GM18511 (cell line): ENCODE data around the gene CIZ1.
"Not testable (repeated sequence)": the region's sequence is repeated elsewhere in the genome, so short reads cannot be mapped to it uniquely, and the experiment has no call there.

Experiments used
- ATAC-seq: cut with Tn5 transposase; IDR thresholded peaks from one replicate; pipeline ENCODE4 v1.9.1; 2021; ENCODE audit warnings: mild to moderate bottlenecking, moderate library complexity; ENCODE audit not compliant: unreplicated experiment

CIZ1 gene

GRCh38 chr9:128192601-128193371 lies 1.4 kb upstream of the CIZ1 start:
- no peak for ATAC-seq

DNA sequence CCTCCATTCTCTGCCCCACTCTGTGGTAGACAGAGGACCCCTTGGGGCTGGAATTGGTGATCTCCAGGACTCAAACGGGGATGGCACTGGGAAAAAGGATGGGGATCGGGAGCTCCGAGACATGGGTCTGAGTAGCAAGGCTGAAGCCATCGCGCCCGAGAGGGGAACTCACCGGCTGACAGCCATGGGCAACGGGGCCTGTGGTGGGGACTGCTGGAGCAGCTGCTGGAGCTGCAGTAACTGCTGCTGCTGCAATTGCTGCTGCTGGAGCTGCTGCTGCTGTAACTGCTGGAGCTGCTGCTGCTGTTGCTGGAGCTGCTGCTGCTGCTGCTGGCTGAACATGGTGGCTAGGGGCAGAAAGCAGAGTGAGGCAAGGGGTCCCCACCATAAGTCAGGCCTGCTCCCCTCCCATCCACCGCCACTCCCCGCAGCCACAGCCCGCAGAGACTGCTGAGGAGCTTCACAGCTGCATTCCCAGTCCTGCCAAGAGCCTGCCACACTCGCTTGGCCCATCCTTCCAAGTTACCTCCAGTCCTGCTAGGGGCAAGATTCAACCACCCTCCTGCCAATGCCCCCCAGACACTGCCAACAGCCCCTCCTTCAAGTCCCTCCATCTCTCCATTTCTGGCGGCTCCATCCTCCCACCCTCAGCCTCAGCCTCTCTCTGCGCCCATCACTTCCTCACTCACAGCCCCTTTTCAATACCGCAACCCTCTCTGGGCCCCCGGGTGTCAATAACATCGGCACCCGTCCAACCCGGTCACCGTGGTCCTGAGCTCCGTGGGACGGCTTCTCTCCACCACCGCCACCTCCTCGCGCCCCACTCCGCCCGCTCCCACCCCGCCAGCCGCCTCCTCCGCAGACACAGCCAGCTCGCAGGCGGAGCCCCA lies 611 bp downstream of the CIZ1 start:
- peak; percentile 9 for ATAC-seq

DNA sequence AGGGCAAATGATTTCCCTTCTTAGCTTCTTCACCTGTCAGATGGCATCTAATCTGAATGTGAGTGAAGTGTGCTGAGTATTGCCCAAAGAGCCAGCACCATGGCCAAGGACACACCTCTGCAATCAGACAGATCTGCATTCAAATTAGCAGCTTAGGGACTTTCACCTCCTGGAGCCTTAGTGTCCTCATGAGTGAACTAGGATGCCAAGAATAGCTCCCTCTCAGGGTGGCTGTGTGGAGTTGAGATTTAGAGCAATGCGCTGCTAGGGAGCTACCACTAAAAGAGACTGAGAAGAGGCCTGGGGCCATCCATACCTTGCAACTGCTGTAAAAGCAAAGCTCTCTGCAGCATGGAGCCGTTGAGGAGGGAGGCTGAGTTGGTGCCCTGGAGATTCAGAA lies 1.4 kb downstream of the CIZ1 start:
- no peak for ATAC-seq

GRCh38 chr9:128188209-128188608 lies 3.2 kb downstream of the CIZ1 start:
- ATAC-seq: no peak

- ATAC-seq: no peak
These were observed 4.0 kb downstream of the CIZ1 start for GRCh38 chr9:128187361-128187760.

DNA sequence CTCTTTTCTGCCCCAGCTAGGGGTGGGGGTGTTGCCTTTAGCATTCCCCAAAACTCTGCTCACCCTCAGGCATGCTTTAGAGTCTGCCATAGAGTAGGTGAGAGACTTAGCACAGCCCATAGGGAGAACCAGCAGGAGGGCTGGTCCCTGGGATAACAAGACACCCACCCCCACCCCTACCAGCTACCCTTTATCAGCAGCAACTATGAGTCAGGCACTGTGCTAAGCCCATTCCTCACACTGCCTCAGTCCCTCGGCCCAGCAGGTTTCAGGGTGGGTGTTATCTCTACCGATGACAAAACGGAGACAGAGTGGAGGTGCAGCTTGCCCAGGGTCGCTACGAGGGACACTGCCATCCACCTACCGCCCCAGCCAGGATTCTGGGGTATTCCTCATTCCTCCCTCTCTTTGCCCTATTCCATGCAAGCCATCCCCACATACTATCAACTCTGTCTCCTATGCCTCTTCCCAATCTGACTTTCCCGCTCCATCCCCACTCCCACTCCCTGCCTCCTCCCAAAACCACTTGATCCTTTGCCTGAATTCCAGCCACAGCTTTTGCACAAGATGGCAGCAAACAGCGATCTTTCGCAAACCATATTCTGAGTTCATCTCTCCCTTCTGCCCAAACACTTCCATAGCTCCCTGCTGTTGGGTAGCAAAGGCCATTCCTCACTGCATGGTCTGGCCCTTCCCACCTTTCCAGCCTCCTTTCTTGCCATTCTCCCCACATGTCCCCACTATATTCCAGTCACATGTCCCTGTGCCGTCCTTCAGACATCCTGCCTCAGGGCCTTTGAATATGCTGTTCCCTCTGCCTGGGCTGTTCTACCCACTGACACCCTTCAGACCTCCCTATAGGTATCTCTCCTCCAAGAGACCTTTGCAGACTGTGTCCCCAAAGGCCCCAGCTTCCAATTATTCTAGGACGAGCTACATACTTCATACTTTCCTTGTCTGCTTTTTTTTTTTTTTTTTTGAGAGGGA lies 5.1 kb downstream of the CIZ1 start:
- no peak for ATAC-seq

GRCh38 chr9:128182893-128183588 lies 8.3 kb downstream of the CIZ1 start:
- ATAC-seq: no peak

DNA sequence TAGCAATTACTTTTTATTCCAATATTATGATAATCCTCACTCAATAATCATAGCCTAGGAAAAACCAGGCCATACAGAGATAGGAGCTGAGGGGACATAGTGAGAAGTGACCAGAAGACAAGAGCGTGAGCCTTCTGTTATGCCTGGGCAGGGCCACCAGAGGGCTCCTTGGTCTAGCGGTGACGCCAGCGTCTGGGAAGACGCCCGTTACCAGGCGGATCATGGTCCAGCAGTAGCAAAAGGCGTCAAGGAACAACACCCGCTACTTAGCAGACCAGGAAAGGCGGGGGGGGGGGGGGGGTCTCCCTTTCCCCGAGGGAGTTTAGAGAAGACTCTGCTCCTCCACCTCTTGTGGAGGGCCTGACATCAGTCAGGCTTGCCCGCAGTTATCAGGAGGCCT lies 9.9 kb downstream of the CIZ1 start:
- not testable (repeated sequence) for ATAC-seq

- ATAC-seq: no peak
These were observed 10.9 kb downstream of the CIZ1 start for GRCh38 chr9:128180447-128180846.

DNA sequence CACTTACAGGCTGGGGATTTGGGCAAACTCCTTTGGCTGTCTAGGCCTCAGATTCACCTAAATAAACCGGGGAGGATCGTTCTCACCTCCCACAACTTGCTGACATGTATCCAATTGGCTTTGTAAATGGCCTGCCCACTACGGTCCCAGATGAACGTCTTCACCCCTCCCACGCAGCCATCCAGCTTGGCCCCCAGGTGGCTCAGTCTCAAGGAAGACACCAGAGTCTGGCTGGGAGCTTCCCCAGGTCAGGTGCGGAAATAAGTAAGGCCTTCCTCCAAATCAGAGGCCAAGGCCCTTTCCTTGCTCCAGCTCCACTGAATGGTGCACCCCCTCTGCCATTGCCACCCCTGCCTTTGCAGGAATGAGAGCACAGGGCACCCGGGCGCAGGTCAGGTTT lies 11.4 kb downstream of the CIZ1 start:
- no peak for ATAC-seq

- no peak for ATAC-seq
These were observed 12.5 kb downstream of the CIZ1 start for GRCh38 chr9:128178806-128179431.

- no peak for ATAC-seq
These were observed 15.6 kb downstream of the CIZ1 start for GRCh38 chr9:128175726-128176125.

DNA sequence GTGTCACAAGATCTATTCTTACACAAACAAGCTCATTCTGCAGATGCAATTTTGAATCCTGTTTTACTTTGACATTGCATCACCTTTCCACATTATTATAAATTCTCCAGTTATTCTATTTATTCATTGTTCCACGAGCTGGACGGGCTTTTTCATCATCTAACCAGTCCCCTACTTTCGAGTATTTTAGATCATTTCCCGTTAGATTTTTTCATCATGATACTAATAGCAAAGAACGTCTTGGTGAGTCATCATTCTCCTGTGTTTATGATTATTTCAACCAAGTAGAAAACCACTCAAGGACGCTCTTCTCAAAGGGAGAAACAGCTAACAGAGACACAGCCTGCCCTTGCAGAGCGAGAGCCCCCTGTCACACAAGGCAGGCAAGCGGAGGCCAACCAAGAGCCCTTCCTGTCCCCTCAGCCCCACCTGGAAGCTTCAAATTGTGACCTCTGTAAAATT lies 16.2 kb downstream of the CIZ1 start:
- no peak for ATAC-seq

DNA sequence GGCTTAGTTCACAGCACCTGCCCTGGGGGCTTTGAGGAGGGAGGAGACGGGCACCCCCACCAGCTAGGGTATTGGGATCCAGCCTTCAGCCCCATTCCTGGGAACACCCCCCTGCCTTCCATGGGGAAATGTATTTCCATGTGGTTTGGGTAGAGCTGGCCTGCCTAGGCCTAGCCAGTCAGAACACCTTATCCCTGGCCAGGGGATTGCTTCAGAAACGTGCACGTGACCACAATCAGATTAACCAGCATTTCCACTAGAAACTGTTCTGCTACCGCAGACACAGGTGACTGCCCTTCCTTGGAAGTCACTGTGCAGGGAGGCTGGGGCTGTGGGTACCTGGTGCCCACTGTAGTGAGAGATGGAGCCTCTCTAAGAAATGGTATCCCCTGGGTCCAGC lies 17.3 kb downstream of the CIZ1 start:
- ATAC-seq: no peak

DNA sequence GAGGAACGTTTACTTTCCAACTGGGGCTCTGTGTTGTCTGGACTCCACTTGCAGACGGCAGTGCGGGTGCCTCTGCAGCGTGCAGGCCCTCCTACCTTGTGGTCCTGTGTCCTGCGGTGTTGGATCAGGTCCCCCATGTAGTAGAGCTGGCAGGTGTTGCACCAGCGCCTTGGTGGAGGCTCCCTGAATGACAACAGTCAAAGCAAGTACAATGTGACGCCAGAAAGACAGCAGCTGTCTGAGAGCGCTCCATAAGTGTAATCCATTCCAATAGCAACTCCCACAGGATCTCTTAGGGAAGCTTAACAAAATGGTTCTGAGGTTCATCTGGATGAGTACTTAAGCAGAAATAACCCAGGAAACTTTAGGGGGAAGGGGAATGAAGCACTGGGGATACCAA lies 21.4 kb downstream of the CIZ1 start:
- no peak for ATAC-seq

DNA sequence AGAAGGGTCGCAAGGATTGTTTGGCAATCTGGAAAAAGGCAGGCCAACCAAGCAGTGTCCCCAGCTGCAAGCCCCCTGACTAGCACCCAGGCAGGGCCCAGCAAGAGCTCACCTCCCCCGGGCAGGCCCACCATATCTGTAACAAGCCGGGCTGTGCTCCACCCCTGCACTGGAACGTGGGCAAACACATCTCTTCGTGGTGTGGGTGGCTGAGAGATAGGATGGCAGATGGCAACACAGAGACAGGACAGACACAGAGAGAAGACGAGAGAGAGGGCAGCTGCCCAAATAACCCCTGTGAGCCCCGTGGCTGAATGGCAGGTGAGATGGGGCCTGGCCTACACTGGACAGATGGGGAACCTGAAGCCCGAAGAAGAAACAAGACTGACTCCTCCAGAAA lies 21.9 kb downstream of the CIZ1 start:
- no peak for ATAC-seq

DNA sequence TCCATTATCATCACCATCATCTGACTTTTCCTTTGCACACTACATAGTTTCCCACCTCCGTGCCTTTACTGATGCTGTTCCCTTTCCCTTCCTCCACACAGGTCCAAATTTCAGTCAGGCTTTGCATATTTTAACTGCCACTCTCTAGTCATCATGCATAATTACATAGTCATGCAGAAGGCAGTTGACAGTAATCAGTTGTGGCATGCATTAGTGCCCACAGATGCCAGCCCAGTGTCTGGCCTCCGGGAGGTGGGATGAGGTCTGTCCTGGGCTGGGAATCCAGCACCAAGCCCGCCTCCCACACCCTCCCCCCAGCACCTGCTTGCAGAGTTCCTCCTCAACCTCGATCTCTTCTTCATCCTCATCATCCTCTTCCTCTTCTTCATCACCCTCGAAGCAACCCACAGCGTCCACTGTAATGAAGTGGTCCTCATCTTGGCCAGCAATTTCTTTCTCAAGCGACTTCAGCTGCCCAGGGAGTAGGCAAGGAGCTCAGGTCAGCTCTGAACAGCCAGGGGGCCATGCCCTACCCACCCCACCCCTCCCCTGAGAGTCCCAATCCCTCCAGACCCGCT lies 22.6 kb downstream of the CIZ1 start:
- ATAC-seq: no peak

GRCh38 chr9:128167209-128167608 lies 24.2 kb downstream of the CIZ1 start:
- no peak for ATAC-seq

- ATAC-seq: no peak
These were observed 25.2 kb downstream of the CIZ1 start for GRCh38 chr9:128166169-128166568.
